ENCODE data around the gene MX1.
A peak's percentile ranks its signal among the peaks of the same experiment; 100 is the strongest.

Gene MX1

GRCh38 chr21:41425954-41426675, at the start of gene MX1:
MX1 (plus strand) TSS chr21:41426239; CDS start chr21:41432071, 5,832 bp downstream.
- peak; percentile 86 for DNase-seq

- no peak for DNase-seq
Observed at GRCh38 chr21:41377715-41378114, 48.3 kb upstream of the MX1 start.

- no peak for DNase-seq
Observed at GRCh38 chr21:41378849-41379248, 47.2 kb upstream of the MX1 start.

GRCh38 chr21:41379901-41380300, 46.1 kb upstream of the MX1 start:
- no peak for DNase-seq

GRCh38 chr21:41381731-41382130, 44.3 kb upstream of the MX1 start:
- no peak for DNase-seq

GRCh38 chr21:41387042-41387819, 38.8 kb upstream of the MX1 start:
- DNase-seq: no peak

- no peak for DNase-seq
Observed at GRCh38 chr21:41387824-41388223, 38.2 kb upstream of the MX1 start.

GRCh38 chr21:41388259-41388658, 37.8 kb upstream of the MX1 start:
- DNase-seq: no peak

GRCh38 chr21:41390043-41390639, 35.9 kb upstream of the MX1 start:
- no peak for DNase-seq

- no peak for DNase-seq
Observed at GRCh38 chr21:41393876-41394465, 32.1 kb upstream of the MX1 start.

GRCh38 chr21:41396558-41397075, 29.4 kb upstream of the MX1 start:
- no peak for DNase-seq

GRCh38 chr21:41397471-41397891, 28.6 kb upstream of the MX1 start:
- no peak for DNase-seq

- no peak for DNase-seq
Observed at GRCh38 chr21:41398251-41398650, 27.8 kb upstream of the MX1 start.

GRCh38 chr21:41398831-41399230, 27.2 kb upstream of the MX1 start:
- DNase-seq: no peak

GRCh38 chr21:41399246-41399800, 26.7 kb upstream of the MX1 start:
- DNase-seq: no peak

- DNase-seq: no peak
Observed at GRCh38 chr21:41402231-41402630, 23.8 kb upstream of the MX1 start.

- DNase-seq: no peak
Observed at GRCh38 chr21:41402796-41403195, 23.2 kb upstream of the MX1 start.

GRCh38 chr21:41403331-41403730, 22.7 kb upstream of the MX1 start:
- no peak for DNase-seq

- no peak for DNase-seq
Observed at GRCh38 chr21:41403966-41404365, 22.1 kb upstream of the MX1 start.

- no peak for DNase-seq
Observed at GRCh38 chr21:41405321-41405720, 20.7 kb upstream of the MX1 start.

GRCh38 chr21:41406340-41406739, 19.7 kb upstream of the MX1 start:
- no peak for DNase-seq

GRCh38 chr21:41407541-41408460, 18.2 kb upstream of the MX1 start:
- DNase-seq: no peak
